Measurements from ENCODE around the gene ARHGAP33. TPM values are rescaled to one million over a fixed set of nuclear protein-coding genes. Genes with fewer than 3 reads are reported as not detected.

The ARHGAP33 gene
- total RNA-seq, 1 experiment from 2014 or later: 18.3 TPM

GRCh38 chr19:35784503-35785338 is 9.4 kb downstream of the ARHGAP33 start:
- no peaks in the 10 kb centered on the region; the same call in 1 of the 2 replicates for H3K36me3 ChIP-seq (ENCODE audit: control insufficient read depth, insufficient read depth, low read length)
- POLR2A ChIA-PET: interaction anchor here (0.6 kb wide), 1 partner anchor 37 kb away, joined by 4 read pairs; the partner anchor contains the start of gene LIN37
- H3K4me1 Mint-ChIP-seq (ENCODE audit: low read depth, unreplicated experiment): peaks cover 8% of the 10 kb centered on the region
- H3K4me3 ChIP-seq (ENCODE audit: low read depth, low read length): no peak overlapping the region
- intact Hi-C loops (cut with micrococcal nuclease; ENCODE audit: unreplicated experiment): no loop called here
- no peak overlapping the region for H3K4me3 Mint-ChIP-seq (ENCODE audit: unreplicated experiment)
- no peaks in the 10 kb centered on the region for H3K27me3 ChIP-seq (replicated peaks; ENCODE audit: control insufficient read depth, insufficient read depth, low read length)
- CTCF ChIA-PET: interaction anchor here (0.5 to 0.6 kb wide), 4 partner anchors 8 to 400 kb away, joined by 3 to 7 read pairs (median 4); no protein-coding TSS in a partner anchor
- H3K27me3 Mint-ChIP-seq (ENCODE audit: insufficient read depth, unreplicated experiment): no peaks in the 10 kb centered on the region
- no peak for TF ChIP-seq CTCF (IDR thresholded peaks at IDR 0.05; ENCODE audit: insufficient read depth in 1 of 2, low read depth in 1 of 2, low read length in 1 of 2, severe bottlenecking in 1 of 2, unreplicated experiment in 1 of 2)
- DNase-seq: no peak
- no peak overlapping the region for H3K27ac Mint-ChIP-seq (ENCODE audit: unreplicated experiment)
- no peaks in the 10 kb centered on the region for H3K4me1 ChIP-seq
- no peaks in the 10 kb centered on the region for H3K36me3 Mint-ChIP-seq (ENCODE audit: insufficient read depth, unreplicated experiment)
- H3K9me3 Mint-ChIP-seq (ENCODE audit: unreplicated experiment): no peaks in the 10 kb centered on the region
- no peaks in the 10 kb centered on the region for H3K9me3 ChIP-seq
- no TSS peak for BruUV-seq (replicated peaks)

- ChIA-PET POLR2A (no interaction called here), CTCF (no interaction called here)
- DNase-seq: no peak
- H3K36me3 Mint-ChIP-seq (ENCODE audit: insufficient read depth, unreplicated experiment): no peaks in the 10 kb centered on the region
- H3K9me3 ChIP-seq: no peaks in the 10 kb centered on the region
- peaks cover 8% of the 10 kb centered on the region for H3K4me1 Mint-ChIP-seq (ENCODE audit: low read depth, unreplicated experiment)
- no peaks in the 10 kb centered on the region for H3K27me3 Mint-ChIP-seq (ENCODE audit: insufficient read depth, unreplicated experiment)
- no peaks in the 10 kb centered on the region; the same call in 1 of the 2 replicates for H3K36me3 ChIP-seq (ENCODE audit: control insufficient read depth, insufficient read depth, low read length)
- intact Hi-C loops (cut with micrococcal nuclease; ENCODE audit: unreplicated experiment): no loop called here
- H3K4me3 Mint-ChIP-seq (ENCODE audit: unreplicated experiment): no peak overlapping the region
- no peaks in the 10 kb centered on the region for H3K9me3 Mint-ChIP-seq (ENCODE audit: unreplicated experiment)
- no peaks in the 10 kb centered on the region for H3K27me3 ChIP-seq (replicated peaks; ENCODE audit: control insufficient read depth, insufficient read depth, low read length)
- H3K27ac Mint-ChIP-seq (ENCODE audit: unreplicated experiment): no peak overlapping the region
- TF ChIP-seq CTCF (IDR thresholded peaks at IDR 0.05; ENCODE audit: insufficient read depth in 1 of 2, low read depth in 1 of 2, low read length in 1 of 2, severe bottlenecking in 1 of 2, unreplicated experiment in 1 of 2): no peak
- no peaks in the 10 kb centered on the region for H3K4me1 ChIP-seq
- H3K4me3 ChIP-seq (ENCODE audit: low read depth, low read length): no peak overlapping the region
- no TSS peak for BruUV-seq (replicated peaks)
Measured at GRCh38 chr19:35785339-35785627, 9.9 kb downstream of the ARHGAP33 start.

GRCh38 chr19:35786299-35787160 is 11.2 kb downstream of the ARHGAP33 start:
- Mint-ChIP-seq H3K9me3 (ENCODE audit: unreplicated experiment) (no peaks in the 10 kb centered on the region), H3K36me3 (ENCODE audit: insufficient read depth, unreplicated experiment) (no peaks in the 10 kb centered on the region), H3K27me3 (ENCODE audit: insufficient read depth, unreplicated experiment) (no peaks in the 10 kb centered on the region), H3K4me3 (ENCODE audit: unreplicated experiment) (no peak overlapping the region), H3K4me1 (ENCODE audit: low read depth, unreplicated experiment) (peaks cover 8% of the 10 kb centered on the region), H3K27ac (ENCODE audit: unreplicated experiment) (no peak overlapping the region)
- ChIA-PET POLR2A (no interaction called here), CTCF (no interaction called here)
- Histone ChIP-seq H3K9me3 (no peaks in the 10 kb centered on the region), H3K27me3 (replicated peaks; ENCODE audit: control insufficient read depth, insufficient read depth, low read length) (no peaks in the 10 kb centered on the region), H3K36me3 (ENCODE audit: control insufficient read depth, insufficient read depth, low read length) (no peaks in the 10 kb centered on the region), H3K4me1 (no peaks in the 10 kb centered on the region), H3K4me3 (ENCODE audit: low read depth, low read length) (no peak overlapping the region)
- no peak for DNase-seq
- intact Hi-C loops (cut with micrococcal nuclease; ENCODE audit: unreplicated experiment): no loop called here
- TF ChIP-seq CTCF (IDR thresholded peaks at IDR 0.05; ENCODE audit: insufficient read depth in 1 of 2, low read depth in 1 of 2, low read length in 1 of 2, severe bottlenecking in 1 of 2, unreplicated experiment in 1 of 2): no peak
- no TSS peak for BruUV-seq (replicated peaks)

All from Caco-2 (cell line).